A549 treated with CORT108297 at 1 μM for 4 hours (cell line): ENCODE data around the gene ISG20. TPM values are rescaled to one million over a fixed set of nuclear protein-coding genes. Genes with fewer than 3 reads are reported as not detected.

Source experiments
- total RNA-seq: library from RNA; stranded (reverse); fragments of 200-300 nt; extraction: Qiagen RNA extraction; gene quantifications from 5 replicates; pipeline ENCODE4 v1.2.3, GENCODE V29; 2022

ISG20 gene
- total RNA-seq: 36.7 to 46.2 TPM (median 40.1 TPM) in 5 replicates

GRCh38 chr15:88638626-88639372, at the start of gene ISG20:
Gene ISG20, plus strand, starts transcription at chr15:88639016. Its CDS starts 351 bp downstream, at chr15:88639367.

GRCh38 chr15:88620995-88621772, 17.6 kb upstream of the ISG20 start, which contains the start of gene AEN:
Gene AEN, plus strand, starts transcription at chr15:88621340. Its CDS starts 4,870 bp downstream, at chr15:88626210.

Other genes with a start within 250 kb of the ISG20 start
- gene MRPL46, start 171.6 kb upstream of the ISG20 start, total RNA-seq: 53.6 to 62.1 TPM (median 60.0 TPM) in 5 replicates
- gene MRPS11, start 171.3 kb upstream of the ISG20 start, total RNA-seq: 105 to 130 TPM (median 121 TPM) in 5 replicates
- gene DET1, start 92.3 kb upstream of the ISG20 start, total RNA-seq: 5.3 to 6.4 TPM (median 5.7 TPM) in 5 replicates
- 72.0 to 99.0 TPM (median 83.3 TPM) in 5 replicates for gene AEN, start 17.7 kb upstream of the ISG20 start, total RNA-seq
- 0.16 to 0.33 TPM (median 0.17 TPM) in 5 replicates for gene ACAN, start 164.4 kb downstream of the ISG20 start, total RNA-seq